DOHH2 (cell line): ENCODE data around the gene SLC16A10.

Experiments used
- CTCF ChIP-seq: fragments of 200-600 bp; sonication (generic); IDR thresholded peaks from one replicate; pipeline ENCODE4 v1.5.1; 2014; ENCODE audit warnings: antibody characterized with exemption, mild to moderate bottlenecking, low read depth, low read length; ENCODE audit not compliant: poor library complexity, severe bottlenecking
- EZH2phosphoT487 ChIP-seq: fragments of 200-600 bp; sonication (generic); IDR thresholded peaks from 2 replicates; pipeline ENCODE4 v1.6.1; 2017; ENCODE audit warnings: borderline replicate concordance, mild to moderate bottlenecking, antibody characterized with exemption, low read length, moderate library complexity, mixed read lengths

- TF ChIP-seq CTCF (no peak), EZH2phosphoT487 (no peak)
Observed at GRCh38 chr6:111270121-111270520, 182.8 kb downstream of the SLC16A10 start.
